ENCODE measurements around the gene LMBRD2.

DNA sequence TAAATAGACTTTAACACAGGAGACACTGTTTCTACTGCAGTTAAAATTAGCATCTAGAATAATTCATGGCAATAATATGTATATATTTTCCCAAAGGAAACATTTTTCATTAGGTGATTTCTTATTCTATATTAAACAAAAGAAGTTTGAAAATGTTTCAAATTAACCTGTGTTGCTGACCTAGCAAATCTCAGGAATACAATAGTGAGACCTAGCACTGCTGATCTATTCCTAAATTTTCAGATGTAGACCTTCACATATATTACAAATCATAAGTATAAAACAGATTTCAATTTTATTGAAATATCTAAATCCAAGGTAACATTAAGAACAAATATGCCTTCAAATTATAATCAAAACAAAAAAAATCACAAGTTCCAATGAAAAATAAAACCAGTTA, 15.1 kb downstream of the LMBRD2 start:
- TF ChIP-seq, protein P1, sequence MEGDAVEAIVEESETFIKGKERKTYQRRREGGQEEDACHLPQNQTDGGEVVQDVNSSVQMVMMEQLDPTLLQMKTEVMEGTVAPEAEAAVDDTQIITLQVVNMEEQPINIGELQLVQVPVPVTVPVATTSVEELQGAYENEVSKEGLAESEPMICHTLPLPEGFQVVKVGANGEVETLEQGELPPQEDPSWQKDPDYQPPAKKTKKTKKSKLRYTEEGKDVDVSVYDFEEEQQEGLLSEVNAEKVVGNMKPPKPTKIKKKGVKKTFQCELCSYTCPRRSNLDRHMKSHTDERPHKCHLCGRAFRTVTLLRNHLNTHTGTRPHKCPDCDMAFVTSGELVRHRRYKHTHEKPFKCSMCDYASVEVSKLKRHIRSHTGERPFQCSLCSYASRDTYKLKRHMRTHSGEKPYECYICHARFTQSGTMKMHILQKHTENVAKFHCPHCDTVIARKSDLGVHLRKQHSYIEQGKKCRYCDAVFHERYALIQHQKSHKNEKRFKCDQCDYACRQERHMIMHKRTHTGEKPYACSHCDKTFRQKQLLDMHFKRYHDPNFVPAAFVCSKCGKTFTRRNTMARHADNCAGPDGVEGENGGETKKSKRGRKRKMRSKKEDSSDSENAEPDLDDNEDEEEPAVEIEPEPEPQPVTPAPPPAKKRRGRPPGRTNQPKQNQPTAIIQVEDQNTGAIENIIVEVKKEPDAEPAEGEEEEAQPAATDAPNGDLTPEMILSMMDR (IDR thresholded peaks at IDR 0.05), result no peak
- TF ChIP-seq ELF4 (CRISPR knock-in tag; IDR thresholded peaks at IDR 0.05; ENCODE audit: low read depth) (no peak), KAT7 (CRISPR knock-in tag; IDR thresholded peaks at IDR 0.05; ENCODE audit: borderline replicate concordance) (no peak), USF2 (CRISPR knock-in tag; IDR thresholded peaks at IDR 0.05) (no peak), ZNF138 (CRISPR knock-in tag; conservative IDR thresholded peaks at IDR 0.05) (no peak), NR3C1 (CRISPR knock-in tag; conservative IDR thresholded peaks at IDR 0.05; ENCODE audit: low read depth) (no peak), RELA (CRISPR knock-in tag; IDR thresholded peaks at IDR 0.05; ENCODE audit: borderline replicate concordance) (no peak)
- TF ChIP-seq, protein P2, sequence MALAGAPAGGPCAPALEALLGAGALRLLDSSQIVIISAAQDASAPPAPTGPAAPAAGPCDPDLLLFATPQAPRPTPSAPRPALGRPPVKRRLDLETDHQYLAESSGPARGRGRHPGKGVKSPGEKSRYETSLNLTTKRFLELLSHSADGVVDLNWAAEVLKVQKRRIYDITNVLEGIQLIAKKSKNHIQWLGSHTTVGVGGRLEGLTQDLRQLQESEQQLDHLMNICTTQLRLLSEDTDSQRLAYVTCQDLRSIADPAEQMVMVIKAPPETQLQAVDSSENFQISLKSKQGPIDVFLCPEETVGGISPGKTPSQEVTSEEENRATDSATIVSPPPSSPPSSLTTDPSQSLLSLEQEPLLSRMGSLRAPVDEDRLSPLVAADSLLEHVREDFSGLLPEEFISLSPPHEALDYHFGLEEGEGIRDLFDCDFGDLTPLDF (CRISPR knock-in tag; IDR thresholded peaks at IDR 0.05), result no peak
- TF ChIP-seq, protein P3, sequence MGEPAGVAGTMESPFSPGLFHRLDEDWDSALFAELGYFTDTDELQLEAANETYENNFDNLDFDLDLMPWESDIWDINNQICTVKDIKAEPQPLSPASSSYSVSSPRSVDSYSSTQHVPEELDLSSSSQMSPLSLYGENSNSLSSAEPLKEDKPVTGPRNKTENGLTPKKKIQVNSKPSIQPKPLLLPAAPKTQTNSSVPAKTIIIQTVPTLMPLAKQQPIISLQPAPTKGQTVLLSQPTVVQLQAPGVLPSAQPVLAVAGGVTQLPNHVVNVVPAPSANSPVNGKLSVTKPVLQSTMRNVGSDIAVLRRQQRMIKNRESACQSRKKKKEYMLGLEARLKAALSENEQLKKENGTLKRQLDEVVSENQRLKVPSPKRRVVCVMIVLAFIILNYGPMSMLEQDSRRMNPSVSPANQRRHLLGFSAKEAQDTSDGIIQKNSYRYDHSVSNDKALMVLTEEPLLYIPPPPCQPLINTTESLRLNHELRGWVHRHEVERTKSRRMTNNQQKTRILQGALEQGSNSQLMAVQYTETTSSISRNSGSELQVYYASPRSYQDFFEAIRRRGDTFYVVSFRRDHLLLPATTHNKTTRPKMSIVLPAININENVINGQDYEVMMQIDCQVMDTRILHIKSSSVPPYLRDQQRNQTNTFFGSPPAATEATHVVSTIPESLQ (CRISPR knock-in tag; IDR thresholded peaks at IDR 0.05), result no peak
- TF ChIP-seq, protein P4, sequence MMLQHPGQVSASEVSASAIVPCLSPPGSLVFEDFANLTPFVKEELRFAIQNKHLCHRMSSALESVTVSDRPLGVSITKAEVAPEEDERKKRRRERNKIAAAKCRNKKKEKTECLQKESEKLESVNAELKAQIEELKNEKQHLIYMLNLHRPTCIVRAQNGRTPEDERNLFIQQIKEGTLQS (CRISPR knock-in tag; conservative IDR thresholded peaks at IDR 0.05), result no peak
- TF ChIP-seq, protein P5, sequence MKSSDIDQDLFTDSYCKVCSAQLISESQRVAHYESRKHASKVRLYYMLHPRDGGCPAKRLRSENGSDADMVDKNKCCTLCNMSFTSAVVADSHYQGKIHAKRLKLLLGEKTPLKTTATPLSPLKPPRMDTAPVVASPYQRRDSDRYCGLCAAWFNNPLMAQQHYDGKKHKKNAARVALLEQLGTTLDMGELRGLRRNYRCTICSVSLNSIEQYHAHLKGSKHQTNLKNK (CRISPR knock-in tag; IDR thresholded peaks at IDR 0.05), result no peak

Data from WTC11 (cell line).